GM21737 (cell line): ENCODE results near the gene SLC25A30.
"Not testable (repeated sequence)": the region's sequence is repeated elsewhere in the genome, so short reads cannot be mapped to it uniquely, and the experiment has no call there.

ENCODE experiments used
- ATAC-seq: cut with Tn5 transposase; IDR thresholded peaks from one replicate; pipeline ENCODE4 v1.9.1; 2021; ENCODE audit warnings: mild to moderate bottlenecking, moderate library complexity; ENCODE audit not compliant: unreplicated experiment

The SLC25A30 gene

DNA sequence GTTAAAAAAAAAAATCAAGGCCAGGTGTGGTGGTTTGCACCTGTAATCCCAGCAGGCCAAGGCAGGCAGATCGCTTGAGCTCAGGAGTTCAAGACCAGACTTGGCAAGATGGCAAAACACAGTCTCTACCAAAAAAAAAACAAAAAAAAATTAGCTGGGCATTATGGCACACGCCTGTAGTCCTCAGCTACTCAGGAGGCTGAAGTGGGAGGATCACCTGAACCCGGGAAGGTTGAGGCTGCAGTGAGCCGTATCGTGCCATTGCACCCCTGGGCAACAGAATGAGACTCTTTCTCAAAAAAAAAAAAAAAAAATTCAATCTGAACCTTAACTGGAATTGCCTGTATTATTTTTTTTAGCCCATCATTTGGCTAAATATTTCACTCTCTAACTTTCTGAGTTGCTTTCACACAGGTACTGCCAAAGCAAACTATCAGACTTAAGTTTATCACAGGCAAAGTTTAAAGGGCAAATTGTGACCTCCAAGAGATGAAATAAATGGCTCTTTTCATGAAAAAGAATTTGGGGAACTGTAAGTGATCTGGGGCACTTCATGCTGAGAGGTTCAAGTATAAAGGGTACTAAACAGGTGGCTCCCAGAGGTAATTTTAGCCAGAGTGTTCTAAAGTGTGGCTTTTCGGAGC lies 14.7 kb upstream of the SLC25A30 start:
- ATAC-seq, result no peak

DNA sequence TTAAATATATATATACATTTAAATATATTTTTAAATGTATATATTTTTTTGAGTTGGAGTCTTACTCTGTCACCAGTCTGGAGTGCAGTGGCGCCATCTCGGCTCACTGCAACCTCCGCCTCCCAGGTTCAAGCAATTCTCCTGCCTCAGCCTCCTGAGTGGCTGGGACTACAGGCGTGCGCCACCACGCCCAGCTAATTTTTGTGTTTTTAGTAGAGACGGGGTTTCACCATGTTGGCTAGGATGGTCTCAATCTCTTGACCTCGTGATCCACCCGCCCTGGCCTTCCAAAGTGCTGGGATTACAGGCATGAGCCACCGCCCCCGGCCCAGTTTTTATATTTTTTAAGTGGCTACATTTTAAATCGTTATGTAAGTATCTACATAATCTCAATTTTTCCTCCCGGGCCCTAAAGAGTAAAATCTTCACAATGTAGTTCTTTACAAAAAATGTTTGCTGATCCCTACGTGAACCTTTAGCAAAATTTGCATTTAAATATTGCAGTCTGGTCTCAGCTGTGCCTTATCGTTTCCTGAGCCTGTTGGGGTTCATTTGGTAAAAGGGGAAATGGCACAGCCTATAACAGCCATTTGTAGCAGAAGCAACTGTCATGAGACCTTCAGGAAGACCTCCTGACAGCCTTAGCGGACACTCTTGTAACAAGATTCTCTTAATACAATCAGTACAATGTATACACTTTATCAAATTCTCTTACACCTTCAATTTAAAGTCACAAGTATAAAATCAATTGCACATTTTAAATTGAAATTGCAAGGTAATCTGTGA lies 8.1 kb upstream of the SLC25A30 start:
- ATAC-seq, result not testable (repeated sequence)

DNA sequence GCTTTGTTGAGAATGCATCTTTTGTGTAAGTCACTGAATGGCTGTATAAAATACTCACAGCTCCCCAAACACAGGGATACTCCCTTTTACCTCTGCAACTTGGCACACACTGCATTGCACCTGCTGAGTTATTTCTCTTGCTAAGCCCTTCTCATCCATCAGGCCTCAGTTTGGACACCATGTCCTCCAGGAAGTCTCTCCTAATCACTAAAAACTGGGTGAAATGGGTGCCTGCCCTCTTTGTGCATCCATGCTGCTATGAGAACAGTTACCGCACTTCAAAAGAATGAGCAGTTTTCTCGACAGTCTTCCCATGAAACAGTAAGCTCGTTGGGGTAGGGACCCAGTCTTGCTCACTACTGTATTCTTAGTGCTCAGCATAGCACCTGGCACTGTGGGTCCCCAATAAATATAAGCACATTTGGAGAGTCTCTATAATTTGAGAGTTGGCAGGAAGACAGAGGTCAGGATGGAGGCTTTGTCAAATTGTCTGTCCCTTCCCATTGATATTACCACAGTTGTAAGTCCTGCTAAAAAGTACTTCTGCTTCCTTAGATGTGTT lies 4.6 kb upstream of the SLC25A30 start:
- no peak for ATAC-seq

DNA sequence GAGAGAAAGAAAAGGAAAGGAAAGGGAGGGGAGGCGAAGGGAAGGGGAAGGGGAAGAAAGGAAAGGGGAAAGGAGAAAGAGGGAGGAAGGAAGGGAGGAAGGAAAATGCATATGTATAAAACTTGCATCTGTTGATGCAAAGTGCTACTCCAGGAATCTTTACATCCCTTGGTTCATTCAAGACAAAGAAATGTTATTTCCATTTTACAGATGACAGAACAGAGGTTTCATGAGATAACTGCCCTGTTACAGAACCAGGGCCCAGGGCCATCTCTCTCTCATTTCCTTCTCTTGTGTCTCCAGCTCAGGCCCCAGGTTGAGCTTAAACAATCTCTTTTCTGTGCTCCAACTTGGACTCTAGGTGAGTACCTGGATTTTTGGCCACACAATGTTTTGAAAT lies 1.8 kb upstream of the SLC25A30 start:
- no peak for ATAC-seq

DNA sequence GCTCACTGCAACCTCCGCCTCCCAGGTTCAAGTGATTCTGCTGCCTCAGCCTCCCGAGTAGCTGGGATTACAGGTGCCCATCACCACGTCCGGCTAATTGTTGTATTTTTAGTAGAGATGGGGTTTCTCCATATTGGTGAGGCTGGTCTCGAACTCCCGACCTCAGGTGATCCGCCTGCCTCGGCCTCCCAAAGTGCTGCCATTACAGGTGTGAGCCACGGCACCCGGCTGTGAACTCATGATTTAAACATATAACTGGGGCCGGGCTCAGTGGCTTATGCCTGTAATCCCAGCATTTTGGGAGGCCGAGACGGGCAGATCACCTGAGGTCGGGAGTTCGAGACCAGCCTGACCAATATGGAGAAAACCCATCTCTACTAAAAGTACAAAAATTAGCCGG lies 1.2 kb upstream of the SLC25A30 start:
- ATAC-seq, result not testable (repeated sequence)

DNA sequence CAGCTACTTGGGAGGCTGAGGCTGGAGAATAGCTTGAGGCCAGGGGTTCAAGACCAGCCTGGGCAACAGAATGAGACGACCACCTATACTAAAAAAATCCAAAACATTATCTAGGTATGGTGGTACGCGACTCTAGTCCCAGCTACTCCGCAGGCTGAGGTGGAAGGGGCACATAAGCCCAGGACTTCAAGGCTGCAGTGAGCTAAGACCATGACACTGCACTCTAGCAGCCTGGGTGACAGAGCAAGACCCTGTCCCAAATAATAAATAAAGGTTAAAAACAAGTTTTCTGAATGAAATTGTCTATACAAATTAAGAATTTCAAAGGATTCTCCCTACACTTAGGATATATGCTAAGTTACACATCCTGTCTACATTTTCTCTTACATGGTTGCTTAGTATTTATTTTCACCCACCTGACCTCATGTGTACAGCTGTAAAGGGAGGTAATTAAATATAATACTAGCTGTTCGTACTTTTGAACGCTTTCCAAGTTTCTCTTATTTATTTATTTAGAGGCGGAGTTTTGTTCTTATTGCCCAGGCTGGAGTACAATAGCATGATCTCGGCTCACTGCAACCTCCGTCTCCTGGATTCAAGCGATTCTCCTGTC lies 1.6 kb downstream of the SLC25A30 start:
- ATAC-seq, result no peak

DNA sequence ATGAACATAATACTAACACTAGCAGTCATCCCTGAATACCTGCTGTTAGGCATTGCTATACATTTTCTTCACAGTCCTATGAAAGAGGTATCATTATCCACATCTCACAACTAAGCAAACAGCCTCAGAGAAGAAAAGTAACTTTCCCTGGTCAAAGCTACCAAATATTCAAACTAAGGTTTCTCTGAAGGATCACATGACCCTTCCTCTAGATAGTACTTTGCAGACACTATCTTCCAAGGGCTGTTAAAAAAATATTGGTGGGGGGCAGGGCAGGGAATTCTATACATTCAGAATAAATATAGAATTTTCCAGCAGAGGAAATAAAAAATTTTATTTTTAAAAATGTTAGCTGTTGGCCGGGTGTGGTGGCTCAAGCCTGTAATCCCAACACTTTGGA lies 3.1 kb downstream of the SLC25A30 start:
- ATAC-seq, result no peak

DNA sequence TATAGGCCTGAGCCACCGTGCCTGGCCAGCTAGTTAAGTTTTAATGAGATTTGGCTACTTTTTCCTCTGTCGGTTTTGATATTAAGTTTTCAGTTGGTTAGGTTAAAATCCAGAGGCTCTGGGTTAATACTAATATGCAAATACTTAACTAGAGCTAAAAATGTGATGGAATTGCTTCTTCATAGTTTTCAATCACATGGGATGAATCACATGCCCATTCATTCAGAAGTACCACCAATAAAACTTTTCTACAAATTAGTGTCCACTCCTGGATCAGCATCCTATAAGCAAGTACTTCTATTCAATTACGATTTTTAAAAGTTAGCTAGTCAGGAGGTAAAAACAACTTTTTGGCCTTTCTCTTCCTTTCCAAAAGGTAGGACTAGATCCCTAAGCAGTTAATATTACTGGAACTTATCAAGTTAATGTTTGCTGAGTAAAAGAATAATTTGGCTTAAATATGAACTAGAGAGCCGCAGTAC lies 4.3 kb downstream of the SLC25A30 start:
- ATAC-seq, result no peak

DNA sequence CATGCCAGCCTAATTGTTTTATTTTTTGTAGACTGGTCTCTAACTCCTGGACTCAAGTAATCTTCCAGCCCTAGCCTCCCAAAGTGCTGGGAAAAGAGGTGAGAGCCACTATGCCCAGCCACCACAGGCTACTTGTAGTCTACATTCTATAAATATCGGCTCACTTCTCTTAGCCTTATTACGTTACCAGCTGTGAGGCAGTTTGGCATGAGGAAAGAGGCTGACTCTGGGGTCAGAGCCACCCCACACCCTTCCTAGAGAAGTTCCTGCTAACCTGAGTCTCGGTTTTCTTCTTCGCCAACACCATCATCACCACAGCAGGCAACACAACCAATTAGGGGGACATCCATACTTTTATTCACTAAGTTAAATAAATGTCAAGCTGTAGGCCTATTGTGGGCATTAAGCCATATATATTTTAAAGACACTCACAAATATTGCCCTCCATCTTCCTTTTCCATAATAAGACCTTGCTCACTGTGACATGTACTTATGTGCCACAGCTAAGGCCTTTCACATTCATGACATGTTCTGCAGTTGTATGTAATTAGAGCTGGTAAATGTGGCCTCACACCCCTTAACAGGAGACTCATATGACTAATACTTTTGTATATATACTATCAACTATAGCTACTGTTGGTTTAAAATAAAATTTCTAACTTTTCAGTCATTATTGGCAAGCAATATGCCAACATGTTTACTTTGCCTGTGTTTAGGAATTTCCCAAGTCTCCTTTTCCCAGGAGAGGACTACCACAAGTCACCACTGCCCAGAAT lies 5.7 kb downstream of the SLC25A30 start:
- no peak for ATAC-seq

DNA sequence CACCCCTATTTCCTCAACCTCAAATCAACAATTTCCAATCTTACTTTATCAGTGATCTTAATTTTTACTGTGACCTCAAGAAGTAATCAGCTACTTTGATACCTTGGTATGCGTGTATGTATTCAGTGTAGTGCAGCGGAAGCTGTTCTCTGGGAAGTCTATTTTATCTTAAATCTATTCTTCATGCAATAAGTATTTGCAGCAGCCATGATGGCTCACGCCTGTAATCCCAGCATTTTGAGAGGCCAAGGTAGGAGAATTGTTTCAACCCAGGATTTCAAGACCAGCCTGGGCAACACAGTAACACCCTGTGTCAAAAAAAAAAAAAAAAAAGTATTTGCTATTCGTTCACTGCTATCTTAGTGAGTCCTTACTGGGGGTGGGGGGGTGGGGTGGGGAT lies 6.5 kb downstream of the SLC25A30 start:
- no peak for ATAC-seq

DNA sequence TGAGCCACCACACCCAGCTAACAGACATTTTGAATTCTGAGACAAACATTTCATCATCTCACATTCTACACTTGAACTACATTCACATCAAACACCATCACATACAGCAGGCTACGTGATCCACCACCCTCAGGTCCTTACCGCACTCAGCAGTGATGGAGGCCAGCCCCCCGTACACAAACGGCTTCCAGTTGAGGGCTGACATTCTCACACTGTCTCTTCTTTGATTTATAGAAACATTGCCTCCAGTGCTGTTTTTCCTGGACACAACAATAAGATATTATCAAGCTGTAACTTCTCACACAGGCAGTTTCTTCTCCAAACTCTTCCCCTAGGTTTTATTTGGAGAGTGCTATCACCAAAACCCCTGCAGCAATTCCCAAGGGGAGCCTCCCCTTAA lies 7.0 kb downstream of the SLC25A30 start:
- ATAC-seq, result no peak

DNA sequence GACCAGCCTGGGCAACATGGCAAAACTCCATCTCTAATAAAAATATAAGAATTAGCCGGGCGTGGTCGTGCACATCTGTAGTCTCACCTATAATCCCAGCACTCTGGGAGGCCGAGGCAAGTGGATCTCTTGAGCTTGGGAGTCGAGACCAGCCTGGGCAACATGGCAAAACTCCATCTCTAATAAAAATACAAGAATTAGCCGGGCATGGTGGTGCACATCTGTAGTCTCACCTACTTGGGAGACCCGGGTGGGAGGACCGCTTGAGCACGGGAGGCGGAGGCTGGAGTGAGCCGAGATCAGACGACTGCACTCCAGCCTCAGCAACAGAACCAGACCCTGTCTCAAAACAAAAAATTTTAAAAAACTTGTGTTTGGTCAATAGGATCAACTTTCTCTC lies 7.7 kb downstream of the SLC25A30 start:
- ATAC-seq, result no peak

DNA sequence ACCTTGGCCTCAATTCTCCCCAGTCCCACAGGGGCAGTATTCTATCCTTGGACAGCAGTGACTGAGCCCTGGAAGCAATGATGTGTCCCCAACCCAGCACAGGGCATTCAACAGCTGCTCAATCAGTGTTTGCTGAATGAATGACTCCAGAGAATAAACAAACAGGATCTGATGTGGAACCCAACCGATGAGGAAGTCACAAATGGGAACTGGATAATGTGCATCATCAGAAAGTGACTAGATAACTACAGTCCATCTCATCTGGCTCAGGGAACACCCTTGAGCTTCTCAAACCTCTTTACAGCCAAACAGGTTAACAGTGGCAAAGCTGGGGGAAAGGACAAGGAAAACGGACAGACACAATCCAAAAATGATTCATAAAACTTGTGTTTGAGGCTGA lies 8.2 kb downstream of the SLC25A30 start:
- ATAC-seq, result no peak

DNA sequence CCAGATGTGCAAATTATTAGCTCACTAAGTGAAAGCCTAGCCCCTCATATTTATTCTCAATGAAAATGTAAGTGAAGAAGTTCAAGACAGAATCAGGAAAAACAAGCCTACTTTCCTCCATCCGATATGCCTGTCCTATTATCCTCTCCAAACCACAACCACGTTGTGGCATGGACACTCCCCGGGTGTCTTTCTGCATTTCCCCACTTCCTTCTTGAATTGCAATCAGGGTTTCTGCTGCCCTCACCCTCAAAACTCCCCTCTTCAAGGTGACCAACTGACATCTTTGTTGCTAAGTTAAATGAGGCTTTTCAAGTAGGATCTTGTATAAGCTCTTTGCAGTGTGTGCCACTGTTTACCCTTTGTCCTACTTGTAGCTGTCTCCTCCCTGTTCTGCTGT lies 11.8 kb downstream of the SLC25A30 start:
- ATAC-seq, result no peak

DNA sequence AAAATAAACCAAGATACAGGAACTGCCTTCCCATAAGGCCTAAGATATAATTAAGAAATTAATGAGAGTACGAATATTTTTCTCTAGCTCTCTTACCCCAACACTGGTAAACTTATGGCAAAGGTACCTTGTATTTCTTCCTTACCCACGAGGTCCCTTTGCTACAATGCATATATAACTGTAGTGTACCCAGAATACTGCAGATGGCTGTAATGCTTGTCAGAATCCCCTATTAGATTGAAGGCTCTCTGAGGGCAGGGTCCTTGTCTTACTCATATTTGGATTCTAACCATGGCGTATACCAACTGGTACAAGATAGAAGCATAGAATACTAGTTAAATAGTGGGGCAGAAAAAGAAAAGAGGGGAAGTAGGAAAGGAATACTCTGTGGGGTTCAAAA lies 15.1 kb downstream of the SLC25A30 start:
- ATAC-seq, result no peak

DNA sequence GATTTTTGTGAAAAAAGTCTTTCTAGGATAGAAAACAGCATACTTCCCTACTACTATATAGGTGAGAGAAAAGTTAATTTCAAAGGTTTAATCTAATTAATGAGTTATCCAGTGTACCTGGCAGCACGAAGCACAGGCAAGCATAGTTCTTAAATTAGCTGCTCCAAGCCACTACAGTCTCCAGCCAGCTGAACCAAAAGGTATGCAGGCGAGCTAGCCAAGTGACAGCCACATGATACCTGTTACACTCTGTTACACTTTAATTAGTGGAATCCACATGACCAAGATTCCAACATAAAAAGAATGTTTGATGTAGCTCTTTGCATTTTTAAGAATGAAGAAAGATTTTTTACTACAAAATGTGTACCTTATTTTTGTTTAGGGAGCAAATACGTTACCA lies 15.5 kb downstream of the SLC25A30 start:
- no peak for ATAC-seq

DNA sequence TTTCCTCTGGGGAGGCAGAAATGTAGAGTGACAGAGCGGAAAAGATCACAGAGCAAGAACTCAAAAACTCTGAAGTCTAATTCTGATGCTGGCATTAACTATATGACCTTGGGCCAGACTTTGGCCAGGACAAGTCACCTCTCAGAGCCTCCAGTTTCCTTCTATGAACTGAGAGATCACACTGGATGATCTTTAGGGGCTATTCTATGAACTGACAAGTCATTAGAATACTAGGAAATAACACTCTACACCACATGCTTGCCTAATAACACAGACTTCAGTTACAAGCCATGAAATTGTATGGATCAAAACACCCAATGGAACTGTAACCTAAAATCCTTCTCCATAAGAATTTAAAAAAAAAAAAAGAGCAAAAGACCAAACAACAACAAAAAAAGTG lies 16.9 kb downstream of the SLC25A30 start:
- ATAC-seq, result no peak

DNA sequence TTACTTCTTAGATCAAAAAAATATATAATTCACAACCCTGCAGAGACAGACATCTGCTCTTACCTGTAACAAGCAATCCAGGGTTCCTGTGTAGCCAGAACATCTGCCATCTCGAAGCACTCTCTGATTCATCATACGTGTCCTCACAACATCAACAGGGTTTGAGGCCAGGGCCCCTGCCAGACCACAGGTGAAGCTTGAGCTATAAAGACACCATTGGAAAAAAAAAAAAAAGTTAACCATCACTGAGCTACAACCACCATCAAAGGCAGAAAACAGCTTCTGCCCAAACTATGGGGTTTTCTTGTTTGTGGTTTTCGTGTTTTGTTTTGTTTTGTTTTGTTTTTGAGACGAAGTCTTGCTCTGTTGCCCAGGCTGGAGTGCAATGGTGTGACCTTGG lies 19.3 kb downstream of the SLC25A30 start:
- no peak for ATAC-seq

DNA sequence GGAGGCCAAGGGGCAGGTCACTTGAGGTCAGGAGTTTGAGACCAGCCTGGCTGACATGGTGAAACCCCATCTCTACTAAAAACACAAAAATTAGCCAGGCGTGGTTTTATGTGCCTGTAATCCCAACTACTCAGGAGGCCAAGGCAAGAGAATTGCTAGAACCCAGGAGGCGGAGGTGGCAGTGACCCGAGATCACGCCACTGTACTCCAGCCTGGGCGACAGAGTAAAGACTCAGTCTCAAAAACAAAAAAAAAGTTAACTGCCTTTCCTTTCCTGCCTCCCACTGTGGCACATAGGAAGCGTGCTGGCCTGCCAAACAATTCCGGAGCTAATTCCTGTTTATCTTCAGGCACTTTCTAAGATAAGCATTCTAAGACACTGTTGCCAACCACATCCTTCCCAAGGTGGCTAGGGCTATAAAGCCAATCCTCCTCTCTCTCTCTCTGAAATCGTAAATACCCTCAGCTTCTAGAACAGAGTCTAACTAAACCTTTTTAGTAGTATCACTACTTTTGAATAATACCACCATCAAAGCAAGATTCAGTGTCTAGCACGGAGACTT lies 21.6 kb downstream of the SLC25A30 start:
- no peak for ATAC-seq

DNA sequence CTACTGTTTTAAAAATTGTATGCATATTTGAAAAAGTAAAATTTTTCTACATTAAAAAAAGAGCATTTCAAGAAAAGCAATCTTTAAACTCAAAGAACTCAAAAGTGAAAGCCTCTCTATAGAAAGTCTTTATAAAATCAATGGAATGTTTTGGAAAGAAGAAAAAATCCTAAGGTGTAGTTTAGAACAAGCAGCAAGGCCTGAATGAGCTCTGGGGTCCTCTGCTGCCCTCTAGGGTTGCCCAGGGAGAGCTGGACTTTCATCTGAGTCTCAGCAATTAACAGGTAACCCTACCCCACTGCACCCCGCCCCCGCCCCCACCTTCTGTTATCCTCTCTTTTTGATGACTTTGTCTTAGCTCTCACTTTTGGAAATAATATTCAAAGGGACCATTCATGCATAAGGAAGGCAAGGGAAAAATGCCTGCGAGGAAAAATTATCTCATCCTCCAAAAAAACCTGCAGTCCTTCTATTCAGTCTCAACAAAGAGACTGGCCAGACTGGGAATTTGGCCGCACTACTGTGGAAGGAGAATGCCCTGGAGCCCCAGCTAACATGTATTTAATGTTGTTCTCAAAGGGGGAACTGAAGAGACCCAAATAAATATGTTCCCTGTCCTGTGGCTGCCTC lies 24.1 kb downstream of the SLC25A30 start:
- peak; percentile 54 for ATAC-seq
